Measurements from ENCODE around the gene METTL9. TPM values are rescaled to one million over a fixed set of nuclear protein-coding genes. Genes with fewer than 3 reads are reported as not detected.

The METTL9 gene
- polyA plus RNA-seq, 1 donor, result 251 TPM

DNA sequence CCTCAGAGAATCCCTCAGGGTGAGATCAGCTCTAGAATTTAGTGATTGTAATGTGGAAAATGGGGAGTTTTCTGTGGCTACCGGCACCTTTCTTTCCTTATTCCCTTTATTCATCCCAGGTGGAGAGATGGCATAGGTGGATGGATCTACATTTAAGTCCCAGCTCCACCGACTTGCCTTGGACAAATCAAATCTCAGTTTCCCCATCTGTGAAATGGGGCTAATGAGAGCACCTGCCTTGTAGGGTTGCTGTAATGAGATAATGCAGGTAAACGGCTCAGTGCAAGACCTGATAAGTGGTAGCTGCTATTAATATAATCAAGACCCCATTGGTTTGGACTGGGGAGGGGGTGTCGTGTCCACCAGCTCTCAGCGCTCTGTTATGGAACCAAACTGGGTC, 104.9 kb downstream of the METTL9 start:
- DNase-seq, result no peak

DNA sequence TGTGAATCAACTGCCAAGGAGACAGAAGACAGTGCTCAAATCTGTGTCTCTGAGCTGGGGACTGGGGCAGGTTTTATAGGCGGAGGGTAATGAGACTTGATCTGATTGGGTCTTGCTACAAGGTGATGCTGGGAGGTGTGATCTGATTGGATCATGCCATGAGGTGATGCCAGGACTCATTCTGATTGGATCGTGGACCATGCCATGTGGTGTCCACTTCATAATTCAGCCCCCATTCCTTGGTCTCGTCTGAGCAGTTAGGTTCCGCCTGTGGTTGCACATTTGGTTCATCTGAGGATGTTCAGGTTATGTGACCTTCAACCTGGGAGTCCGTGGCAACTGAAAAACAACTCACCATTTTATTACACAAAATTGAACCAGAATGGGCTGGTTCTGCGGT, 105.4 kb downstream of the METTL9 start:
- no peak for DNase-seq

Other genes with a start within 250 kb of the METTL9 start
- gene IGSF6, start 53.0 kb downstream of the METTL9 start, polyA plus RNA-seq (ENCODE audit: insufficient read length), result 7.3 TPM
- gene OTOA, start 64.4 kb downstream of the METTL9 start, polyA plus RNA-seq (ENCODE audit: insufficient read length), result 0.17 TPM

Measured in left kidney (tissue), 2 donors.